ENCODE measurements around the gene TGIF2. TPM values are rescaled to one million over a fixed set of nuclear protein-coding genes. Genes with fewer than 3 reads are reported as not detected.
A peak's percentile ranks its signal among the peaks of the same experiment; 100 is the strongest.

TGIF2 gene
- total and polyA plus RNA-seq, 2 of the 4 experiments (the other 2 are of a cell fraction) = 9.7 to 12.7 TPM

GRCh38 chr20:36624068-36624943, 50.9 kb downstream of the TGIF2 start:
- ChIA-PET POLR2A (ENCODE audit: unreplicated experiment) (no interaction called here), CTCF (interaction anchor here (0.5 to 1.4 kb wide), 3 partner anchors 36 to 131 kb away, joined by 3 to 7 read pairs (median 3); no protein-coding TSS in a partner anchor)
- Histone ChIP-seq H3K27ac (ENCODE audit: insufficient read depth, low read length) (no peak overlapping the region), H3K18ac (ENCODE audit: low read depth, low read length) (no peak overlapping the region), H3K4me2 (ENCODE audit: low read depth, low read length) (no peak overlapping the region), H3K4ac (ENCODE audit: low read depth, low read length) (no peak overlapping the region), H2BK15ac (ENCODE audit: low read depth, low read length) (no peak overlapping the region), H3K27me3 (ENCODE audit: control insufficient read depth, insufficient read depth, low read length) (no peaks in the 10 kb centered on the region), H2BK120ac (ENCODE audit: low read depth, low read length) (no peak overlapping the region), H3K56ac (ENCODE audit: extremely low read depth, insufficient read depth, low read length) (no peak overlapping the region), H3K4me3 (ENCODE audit: insufficient read depth, low read depth, low read length) (no peak overlapping the region), H2AK9ac (replicated peaks; ENCODE audit: low read depth, low read length, poor library complexity) (no peak overlapping the region), H3K79me1 (ENCODE audit: low read depth in 1 of 2, low read length in 2 of 2) (no peaks in the 10 kb centered on the region), H3K9ac (ENCODE audit: low read depth, low read length) (no peak overlapping the region), H2AK5ac (ENCODE audit: low read depth, low read length) (no peak overlapping the region), H2BK5ac (ENCODE audit: low read depth, low read length, poor library complexity, severe bottlenecking) (no peak overlapping the region), H3K9me1 (ENCODE audit: insufficient read depth, low read length) (no peaks in the 10 kb centered on the region), H4K91ac (ENCODE audit: insufficient read depth, low read depth, low read length) (no peak overlapping the region), H3K36me3 (ENCODE audit: control insufficient read depth, insufficient read depth, low read length) (no peaks in the 10 kb centered on the region), H3K14ac (replicated peaks; ENCODE audit: low read depth, low read length) (no peak overlapping the region), H3K9me3 (ENCODE audit: control insufficient read depth, insufficient read depth, low read length) (no peaks in the 10 kb centered on the region), H3K23ac (ENCODE audit: low read depth, low read length) (no peak overlapping the region), H4K20me1 (ENCODE audit: insufficient read depth, low read length) (no peaks in the 10 kb centered on the region), H4K5ac (ENCODE audit: low read depth, low read length) (no peak overlapping the region), H2AFZ (replicated peaks; ENCODE audit: low read length, poor library complexity) (peak overlapping the region; percentile 60), H2BK20ac (ENCODE audit: low read depth, low read length) (no peak overlapping the region), H4K8ac (ENCODE audit: low read depth in 2 of 2, low read length in 2 of 2) (no peak overlapping the region), H3K4me1 (ENCODE audit: control insufficient read depth, insufficient read depth, low read length) (no peaks in the 10 kb centered on the region; the same call in 1 of the 2 replicates)
- TF ChIP-seq MAZ (IDR thresholded peaks at IDR 0.05; ENCODE audit: borderline replicate concordance, low read depth, low read length) = no peak
- dilution Hi-C loops (cut with HindIII; ENCODE audit: low sequenced_read_pairs, unreplicated experiment) (no loop called here), in situ Hi-C loops (cut with MboI; ENCODE audit: low sequenced_read_pairs) (no loop called here), intact Hi-C loops (cut with micrococcal nuclease) (no loop called here)
- ATAC-seq (ENCODE audit: low read depth) = peak; percentile 63
- BruUV-seq (replicated peaks) = no TSS peak
- 24% methylated on average over 2 of the region's 14 CpGs; no CpG with 5 or more reads in 1 of the 2 experiments for WGBS, 2 experiments (ENCODE audit: extremely low coverage in 2 of 2, insufficient read length in 1 of 2)
- DNase-seq = no peak

Measured in IMR-90 (cell line).